ENCODE measurements around the gene DXO. TPM values are rescaled to one million over a fixed set of nuclear protein-coding genes. Genes with fewer than 3 reads are reported as not detected.

Gene DXO
- total RNA-seq, 4 donors from 2014 or later, result 15.1 to 47.9 (median 24.1) TPM

- peak; percentile 31 to 82 (median 74) for DNase-seq
- Histone ChIP-seq H3K4me1 (no peaks in the 10 kb centered on the region), H3K4me3 (no peak overlapping the region), H3K9me3 (no peaks in the 10 kb centered on the region), H3K27ac (peak overlapping the region in 1 of 4 donors; percentile 17), H3K36me3 (peaks cover 0 to 56% (median 0%) of the 10 kb centered on the region in 3 donors), H3K27me3 (no peaks in the 10 kb centered on the region)
- no peak for TF ChIP-seq POLR2A (IDR thresholded peaks at IDR 0.05)
- peak; percentile 35 to 75 (median 70) for TF ChIP-seq CTCF (IDR thresholded peaks at IDR 0.05)
Observed at GRCh38 chr6:31952140-31952805, 19.7 kb downstream of the DXO start.

GRCh38 chr6:31949926-31950548 is 21.9 kb downstream of the DXO start:
- Histone ChIP-seq H3K4me1 (peaks cover 0 to 14% (median 1%) of the 10 kb centered on the region in 4 donors), H3K9me3 (no peaks in the 10 kb centered on the region), H3K36me3 (peaks cover 0 to 38% (median 0%) of the 10 kb centered on the region in 3 donors), H3K27me3 (no peaks in the 10 kb centered on the region), H3K4me3 (no peak overlapping the region), H3K27ac (no peak overlapping the region)
- DNase-seq, result no peak
- TF ChIP-seq CTCF (IDR thresholded peaks at IDR 0.05) (no peak), POLR2A (IDR thresholded peaks at IDR 0.05) (no peak)

- TF ChIP-seq POLR2A (IDR thresholded peaks at IDR 0.05), result no peak
- TF ChIP-seq CTCF (IDR thresholded peaks at IDR 0.05), result no peak
- Histone ChIP-seq H3K27me3 (no peaks in the 10 kb centered on the region), H3K4me1 (peaks cover 0 to 20% (median 2%) of the 10 kb centered on the region in 4 donors), H3K36me3 (peaks cover 0 to 27% (median 0%) of the 10 kb centered on the region in 3 donors), H3K27ac (no peak overlapping the region), H3K9me3 (no peaks in the 10 kb centered on the region), H3K4me3 (no peak overlapping the region)
- peak in 1 of 3 donors; percentile 30 for DNase-seq
Observed at GRCh38 chr6:31948753-31949413, 23.1 kb downstream of the DXO start.

GRCh38 chr6:31948306-31948705 is 23.6 kb downstream of the DXO start:
- no peak overlapping the region for H3K4me3 ChIP-seq
- H3K27ac ChIP-seq, result no peak overlapping the region
- no peaks in the 10 kb centered on the region for H3K27me3 ChIP-seq
- TF ChIP-seq POLR2A (IDR thresholded peaks at IDR 0.05) (no peak), CTCF (IDR thresholded peaks at IDR 0.05) (no peak)
- peaks cover 0 to 20% (median 2%) of the 10 kb centered on the region in 4 donors for H3K4me1 ChIP-seq
- no peak for DNase-seq
- H3K36me3 ChIP-seq, result peaks cover 0 to 21% (median 0%) of the 10 kb centered on the region in 3 donors
- H3K9me3 ChIP-seq, result no peaks in the 10 kb centered on the region

GRCh38 chr6:31947864-31948263 is 24.1 kb downstream of the DXO start:
- TF ChIP-seq CTCF (IDR thresholded peaks at IDR 0.05) (no peak), POLR2A (IDR thresholded peaks at IDR 0.05) (no peak)
- Histone ChIP-seq H3K4me3 (no peak overlapping the region), H3K4me1 (peaks cover 0 to 20% (median 2%) of the 10 kb centered on the region in 4 donors), H3K9me3 (no peaks in the 10 kb centered on the region), H3K36me3 (peaks cover 0 to 17% (median 0%) of the 10 kb centered on the region in 3 donors), H3K27me3 (no peaks in the 10 kb centered on the region), H3K27ac (no peak overlapping the region)
- DNase-seq, result no peak
